Hepatocyte (in vitro differentiated cells): Measurements from ENCODE around the gene CEACAM1. TPM values are rescaled to one million over a fixed set of nuclear protein-coding genes. Genes with fewer than 3 reads are reported as not detected.

ENCODE experiments used
- DNase-seq: peaks from one replicate; pipeline ENCODE4 v3.0.0-alpha.2; 2016; ENCODE audit warnings: low spot score
- H2AFZ ChIP-seq: fragments of 200-600 bp; sonication (generic); 2 replicates; pipeline ENCODE4 v1.6.0; 2016; ENCODE audit warnings: antibody characterized with exemption, mild to moderate bottlenecking
- H3K27ac ChIP-seq: fragments of 200-600 bp; sonication (generic); 2 replicates; pipeline ENCODE4 v1.5.1; 2016; ENCODE audit warnings: mild to moderate bottlenecking
- H3K27me3 ChIP-seq: fragments of 200-600 bp; sonication (generic); 2 replicates; pipeline ENCODE4 v1.6.1; 2016
- H3K36me3 ChIP-seq: fragments of 200-600 bp; sonication (generic); replicated peaks from 2 replicates; pipeline ENCODE4 v1.5.1; 2016; ENCODE audit warnings: low read depth; ENCODE audit not compliant: insufficient read depth
- H3K4me1 ChIP-seq: fragments of 200-600 bp; sonication (generic); 2 replicates; pipeline ENCODE4 v1.5.1; 2016; ENCODE audit warnings: mild to moderate bottlenecking, moderate library complexity; ENCODE audit not compliant: insufficient read depth
- H3K4me2 ChIP-seq: fragments of 200-600 bp; sonication (generic); 2 replicates; pipeline ENCODE4 v1.6.0; 2016
- H3K4me3 ChIP-seq: fragments of 200-600 bp; sonication (generic); 2 replicates; pipeline ENCODE4 v1.5.1; 2016; ENCODE audit warnings: mild to moderate bottlenecking
- H3K79me2 ChIP-seq: fragments of 200-600 bp; sonication (generic); 2 replicates; pipeline ENCODE4 v1.6.0; 2017; ENCODE audit warnings: mild to moderate bottlenecking
- H3K9me2 ChIP-seq: fragments of 200-600 bp; sonication (generic); replicated peaks from 2 replicates; pipeline ENCODE4 v1.6.0; 2017; ENCODE audit warnings: mild to moderate bottlenecking; ENCODE audit not compliant: insufficient read depth
- H3K9me3 ChIP-seq: fragments of 200-600 bp; sonication (generic); 2 replicates; pipeline ENCODE4 v1.5.1; 2016; ENCODE audit warnings: low read depth, mild to moderate bottlenecking
- H4K20me1 ChIP-seq: fragments of 200-600 bp; sonication (generic); 2 replicates; pipeline ENCODE4 v1.6.0; 2016; ENCODE audit warnings: mild to moderate bottlenecking; ENCODE audit not compliant: insufficient read depth, poor library complexity, severe bottlenecking
- EZH2 ChIP-seq: fragments of 200-600 bp; sonication (generic); IDR thresholded peaks from 2 replicates; pipeline ENCODE4 v1.6.1; 2016; ENCODE audit warnings: antibody characterized with exemption, mild to moderate bottlenecking, borderline replicate concordance
- EZH2phosphoT487 ChIP-seq: fragments of 200-600 bp; sonication (generic); IDR thresholded peaks from one replicate; pipeline ENCODE4 v1.6.1; 2018; ENCODE audit warnings: antibody characterized with exemption, mild to moderate bottlenecking, low read depth, moderate library complexity; ENCODE audit not compliant: unreplicated experiment, severe bottlenecking
- WGBS: methylation state at CpG from one replicate; pipeline ENCODE4 v1.1.6; 2016; ENCODE audit warnings: low lambda C conversion rate; ENCODE audit errors: missing lambda C conversion rate; 5-methylcytosine and 5-hydroxymethylcytosine counted together
- polyA plus RNA-seq: library from polyadenylated mRNA; unstranded; fragments of >200 nt; fragmentation: Nextera tagmentation; extraction: Ambion mirVana; gene quantifications from 2 replicates; pipeline ENCODE4 v1.2.1, GENCODE V29; 2016
- total RNA-seq: library from RNA; depleted of rRNA; stranded (reverse); fragments of >200 nt; gene quantifications from 2 replicates; pipeline ENCODE4 v1.2.3, GENCODE V29; 2014
- TF ChIP-seq, protein P1 (sequence below): fragments of 200-600 bp; sonication (generic); IDR thresholded peaks from 2 replicates; pipeline ENCODE4 v1.5.1; 2016; ENCODE audit warnings: antibody characterized with exemption, mild to moderate bottlenecking; ENCODE audit not compliant: poor library complexity

Gene CEACAM1
- total RNA-seq (7.1 and 10.0 TPM in 2 replicates), polyA plus RNA-seq (20.8 and 21.1 TPM in 2 replicates)

DNA sequence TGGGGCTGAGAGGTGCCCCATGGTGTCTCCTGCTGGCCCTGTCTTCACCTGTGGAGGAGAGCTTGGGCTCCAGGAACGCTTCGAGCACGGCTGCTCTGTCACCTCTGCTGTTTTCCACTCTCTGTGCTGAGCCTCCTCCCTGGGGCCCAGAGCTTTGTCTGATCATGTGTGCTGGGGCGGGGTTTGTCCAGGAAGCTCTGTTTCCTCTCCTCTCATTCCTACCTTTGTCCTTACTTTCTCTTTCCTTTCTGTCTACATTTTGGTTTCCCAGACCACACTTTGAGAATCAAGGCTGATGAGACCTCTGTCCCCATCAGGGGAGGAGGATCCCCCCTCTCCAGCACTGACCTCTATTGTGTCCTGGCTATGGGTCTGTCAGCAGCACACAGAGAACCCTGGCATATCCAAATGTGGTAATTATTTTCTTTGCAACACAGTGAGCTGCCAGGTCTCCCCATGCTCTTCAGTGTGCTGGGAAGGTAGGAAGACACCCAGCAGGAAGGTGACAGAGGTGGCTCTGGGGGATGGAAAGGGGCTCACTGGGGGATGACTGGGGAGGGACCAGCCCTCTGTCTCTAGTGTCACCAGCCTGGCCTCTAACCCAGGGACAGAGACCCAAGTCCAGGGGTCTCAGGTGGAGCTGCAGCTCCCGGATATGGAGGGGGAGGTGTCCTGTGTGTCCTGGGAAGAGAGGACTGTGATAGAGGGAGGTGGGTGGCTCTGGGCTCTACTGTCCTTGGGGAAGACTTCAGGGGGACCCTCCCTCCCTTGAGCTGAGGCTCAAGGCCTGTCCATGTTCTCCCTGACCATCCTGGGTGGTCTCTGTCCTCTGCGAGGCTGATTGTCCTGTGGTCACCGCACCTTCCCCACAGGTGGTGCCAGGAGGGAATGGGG is at the start of gene CEACAM1:
Gene CEACAM1 (minus strand): TSS at position 128 of the 894 bp plus-strand sequence. CDS start 107 bp downstream, at position 21.
- Histone ChIP-seq H3K4me3 (no peak within 1 kb of the TSS), H3K4me1 (peaks cover 12% of the 10 kb centered on the region), H3K27me3 (no peaks in the 10 kb centered on the region), H3K9me2 (no peaks in the 10 kb centered on the region), H2AFZ (peak within 1 kb of the TSS; percentile 82), H4K20me1 (no peaks in the 10 kb centered on the region), H3K9me3 (no peaks in the 10 kb centered on the region), H3K4me2 (peak within 1 kb of the TSS; percentile 73), H3K36me3 (no peaks in the 10 kb centered on the region), H3K27ac (peak within 1 kb of the TSS; percentile 93), H3K79me2 (no peaks in the 10 kb centered on the region)
- no peak for TF ChIP-seq EZH2phosphoT487
- no peak for TF ChIP-seq EZH2
- TF ChIP-seq, protein P1, sequence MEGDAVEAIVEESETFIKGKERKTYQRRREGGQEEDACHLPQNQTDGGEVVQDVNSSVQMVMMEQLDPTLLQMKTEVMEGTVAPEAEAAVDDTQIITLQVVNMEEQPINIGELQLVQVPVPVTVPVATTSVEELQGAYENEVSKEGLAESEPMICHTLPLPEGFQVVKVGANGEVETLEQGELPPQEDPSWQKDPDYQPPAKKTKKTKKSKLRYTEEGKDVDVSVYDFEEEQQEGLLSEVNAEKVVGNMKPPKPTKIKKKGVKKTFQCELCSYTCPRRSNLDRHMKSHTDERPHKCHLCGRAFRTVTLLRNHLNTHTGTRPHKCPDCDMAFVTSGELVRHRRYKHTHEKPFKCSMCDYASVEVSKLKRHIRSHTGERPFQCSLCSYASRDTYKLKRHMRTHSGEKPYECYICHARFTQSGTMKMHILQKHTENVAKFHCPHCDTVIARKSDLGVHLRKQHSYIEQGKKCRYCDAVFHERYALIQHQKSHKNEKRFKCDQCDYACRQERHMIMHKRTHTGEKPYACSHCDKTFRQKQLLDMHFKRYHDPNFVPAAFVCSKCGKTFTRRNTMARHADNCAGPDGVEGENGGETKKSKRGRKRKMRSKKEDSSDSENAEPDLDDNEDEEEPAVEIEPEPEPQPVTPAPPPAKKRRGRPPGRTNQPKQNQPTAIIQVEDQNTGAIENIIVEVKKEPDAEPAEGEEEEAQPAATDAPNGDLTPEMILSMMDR, result no peak
- WGBS, result 54% methylated on average over 7 of the region's 7 CpGs
- DNase-seq, result peak; percentile 79

DNA sequence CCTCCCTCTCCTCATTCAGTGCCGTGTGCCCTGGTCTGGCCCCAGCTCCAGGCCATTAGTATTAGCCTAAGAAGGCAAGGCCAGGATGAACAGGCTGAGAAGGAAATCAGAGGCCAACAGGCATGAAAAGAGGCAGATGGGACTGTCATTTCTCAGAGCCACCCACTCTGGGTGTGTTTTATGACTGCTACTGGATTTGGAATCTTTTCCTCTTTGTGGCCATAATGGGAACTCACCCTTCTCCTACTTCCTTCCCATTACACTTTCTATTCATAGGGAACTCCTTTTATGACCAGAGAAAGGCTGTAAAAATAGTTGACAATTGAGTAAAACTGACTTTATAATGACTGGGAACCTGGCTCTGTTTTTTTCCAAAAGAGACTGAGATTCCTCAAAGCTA is 48.7 kb upstream of the CEACAM1 start:
- DNase-seq, result peak; percentile 18
- H2AFZ ChIP-seq, result no peak overlapping the region
- peaks cover 9% of the 10 kb centered on the region for H3K27me3 ChIP-seq
- H3K9me3 ChIP-seq, result no peaks in the 10 kb centered on the region
- 43% methylated on average over 1 of the region's 1 CpG for WGBS
- H4K20me1 ChIP-seq, result no peaks in the 10 kb centered on the region
- no peak overlapping the region for H3K4me3 ChIP-seq
- H3K79me2 ChIP-seq, result no peaks in the 10 kb centered on the region
- H3K36me3 ChIP-seq, result no peaks in the 10 kb centered on the region
- H3K9me2 ChIP-seq, result no peaks in the 10 kb centered on the region
- TF ChIP-seq, protein P1, result no peak
- TF ChIP-seq EZH2phosphoT487, result no peak
- TF ChIP-seq EZH2, result no peak
- no peaks in the 10 kb centered on the region for H3K4me1 ChIP-seq
- H3K4me2 ChIP-seq, result no peak overlapping the region
- H3K27ac ChIP-seq, result peak overlapping the region; percentile 64

DNA sequence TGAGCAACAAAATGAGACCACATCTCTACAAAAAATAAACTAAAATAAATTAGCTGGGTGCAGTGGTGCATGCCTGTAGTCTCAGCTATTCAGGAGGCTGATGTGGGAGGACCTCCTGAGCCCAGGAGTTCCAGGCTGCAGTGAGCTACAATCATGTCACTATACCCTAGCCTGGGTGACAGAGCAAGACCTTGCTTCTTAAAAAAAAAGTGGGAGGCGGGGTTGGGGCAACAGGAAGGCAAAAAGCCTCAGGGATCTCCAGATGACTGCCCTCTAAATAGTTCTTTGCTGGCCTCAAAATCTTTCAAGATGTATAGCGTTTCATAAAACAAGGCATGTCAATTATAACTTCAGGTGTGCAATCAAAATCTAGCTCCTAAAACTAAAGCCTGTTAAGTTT is 48.0 kb upstream of the CEACAM1 start:
- no peaks in the 10 kb centered on the region for H4K20me1 ChIP-seq
- H3K79me2 ChIP-seq, result no peaks in the 10 kb centered on the region
- H3K4me2 ChIP-seq, result no peak overlapping the region
- no peak overlapping the region for H3K27ac ChIP-seq
- DNase-seq, result no peak
- no peaks in the 10 kb centered on the region for H3K9me2 ChIP-seq
- H3K4me1 ChIP-seq, result no peaks in the 10 kb centered on the region
- WGBS, result 45% methylated on average over 2 of the region's 2 CpGs
- peaks cover 9% of the 10 kb centered on the region for H3K27me3 ChIP-seq
- no peak overlapping the region for H3K4me3 ChIP-seq
- no peaks in the 10 kb centered on the region for H3K36me3 ChIP-seq
- TF ChIP-seq EZH2, result no peak
- no peak for TF ChIP-seq EZH2phosphoT487
- TF ChIP-seq, protein P1, result no peak
- H3K9me3 ChIP-seq, result no peaks in the 10 kb centered on the region
- no peak overlapping the region for H2AFZ ChIP-seq
